GOT3 (cell line): ENCODE measurements around the gene C3orf33.

ENCODE experiments used
- DNase-seq: peaks from one replicate; lab custom pipeline; 2025; ENCODE audit warnings: mixed read lengths; lab: John Stamatoyannopoulos, UW

C3orf33 gene

GRCh38 chr3:155741603-155742002 is 64.5 kb downstream of the C3orf33 start:
- no peak for DNase-seq

- DNase-seq, result no peak
Measured at GRCh38 chr3:155741101-155741500, 65.0 kb downstream of the C3orf33 start.

- DNase-seq, result no peak
Measured at GRCh38 chr3:155739154-155739553, 66.9 kb downstream of the C3orf33 start.

GRCh38 chr3:155738580-155739076 is 67.5 kb downstream of the C3orf33 start:
- DNase-seq, result no peak

GRCh38 chr3:155737844-155738460 is 68.1 kb downstream of the C3orf33 start:
- no peak for DNase-seq

GRCh38 chr3:155736381-155736780 is 69.7 kb downstream of the C3orf33 start:
- DNase-seq, result no peak

- DNase-seq, result no peak
Measured at GRCh38 chr3:155730843-155731242, 75.2 kb downstream of the C3orf33 start.

- DNase-seq, result no peak
Measured at GRCh38 chr3:155727836-155728235, 78.2 kb downstream of the C3orf33 start.

GRCh38 chr3:155714295-155714718 is 91.8 kb downstream of the C3orf33 start:
- no peak for DNase-seq
